H1 (cell line): ENCODE measurements around the gene ERH. TPM values are rescaled to one million over a fixed set of nuclear protein-coding genes. Genes with fewer than 3 reads are reported as not detected.

ENCODE experiments used
- CTCF ChIA-PET: fragments of 300-600 bp; sonication (Branson Sonifier 250); formaldehyde crosslinking; loops from one replicate; lab custom pipeline; 2021; ENCODE audit not compliant: partially characterized antibody; lab: Charles Lee
- POLR2A ChIA-PET: fragments of 300-600 bp; sonication (Branson Sonifier 250); formaldehyde crosslinking; loops from one replicate; lab custom pipeline; 2021; ENCODE audit warnings: inconsistent platforms; ENCODE audit not compliant: partially characterized antibody; lab: Charles Lee
- DNase-seq, 2 experiments: peaks; one replicate each; pipeline versions ENCODE4 v3.0.0 to v3.0.0-alpha.2; 2010 to 2022; ENCODE audit warnings: low spot score in 2 of 2, low read depth in 1 of 2, mixed read lengths in 1 of 2
- FAIRE-seq: peaks from 2 replicates; lab custom pipeline; 2011; peaks lifted over from hg19 to GRCh38; lab: Jason Lieb, UNC
- H2AFZ ChIP-seq: 2 replicates; pipeline ENCODE4 v1.8.1; 2012; ENCODE audit warnings: low read length, inconsistent platforms
- H2AK5ac ChIP-seq: 2 replicates; pipeline ENCODE4 v1.6.1; 2013; ENCODE audit warnings: low read depth, low read length
- H2BK120ac ChIP-seq: replicated peaks from 2 replicates; pipeline ENCODE3; 2013; ENCODE audit warnings: low read depth, low read length, inconsistent platforms
- H2BK12ac ChIP-seq: 2 replicates; pipeline ENCODE4 v1.6.1; 2013; ENCODE audit warnings: low read depth, low read length
- H2BK15ac ChIP-seq: 2 replicates; pipeline ENCODE4 v1.6.1; 2013; ENCODE audit warnings: low read length
- H2BK20ac ChIP-seq: 2 replicates; pipeline ENCODE4 v1.6.1; 2013; ENCODE audit warnings: low read length
- H2BK5ac ChIP-seq: 2 replicates; pipeline ENCODE4 v1.6.1; 2013; ENCODE audit warnings: low read depth, low read length
- H3K14ac ChIP-seq: 2 replicates; pipeline ENCODE4 v1.6.1; 2013; ENCODE audit warnings: inconsistent platforms; ENCODE audit not compliant: insufficient read length
- H3K18ac ChIP-seq: 2 replicates; pipeline ENCODE4 v1.6.1; 2013; ENCODE audit warnings: low read length; ENCODE audit errors: extremely low read depth
- H3K23ac ChIP-seq: 2 replicates; pipeline ENCODE4 v1.6.1; 2013; ENCODE audit warnings: inconsistent platforms; ENCODE audit not compliant: insufficient read length
- H3K23me2 ChIP-seq: 2 replicates; pipeline ENCODE4 v1.6.1; 2013; ENCODE audit warnings: low read depth, low read length
- H3K27ac ChIP-seq: 2 replicates; pipeline ENCODE4 v1.6.1; 2011; ENCODE audit warnings: low read depth, low read length, inconsistent platforms
- H3K27me3 ChIP-seq, 4 experiments: replicated peaks in 1 of 4; 1 replicate in 1 of 4; 2 replicates in 3 of 4; pipeline versions ENCODE4 v1.6.1 to v1.8.1; 2011 to 2013; ENCODE audit warnings: low read length in 3 of 4, mild to moderate bottlenecking in 3 of 4, inconsistent platforms in 2 of 4, mixed read lengths in 2 of 4, moderate library complexity in 1 of 4; ENCODE audit not compliant: control insufficient read depth in 3 of 4, insufficient read depth in 3 of 4; ENCODE audit errors: extremely low read depth in 1 of 4
- H3K36me3 ChIP-seq, 4 experiments: 2 replicates each; pipeline versions ENCODE4 v1.6.1 to v1.8.1; 2011 to 2013; ENCODE audit warnings: mild to moderate bottlenecking in 4 of 4, low read length in 3 of 4, moderate library complexity in 2 of 4, control low read depth in 1 of 4, inconsistent platforms in 1 of 4; ENCODE audit not compliant: insufficient read depth in 4 of 4, control insufficient read depth in 2 of 4
- H3K4ac ChIP-seq: replicated peaks from 2 replicates; pipeline ENCODE3; 2013; ENCODE audit warnings: low read length, low read depth, mixed read lengths, inconsistent platforms; ENCODE audit not compliant: insufficient read length
- H3K4me1 ChIP-seq, 4 experiments: replicated peaks in 1 of 4; 1 replicate in 1 of 4; 2 replicates in 3 of 4; pipeline versions ENCODE4 v1.6.1 to v1.8.1; 2011 to 2013; ENCODE audit warnings: low read length in 3 of 4, inconsistent platforms in 2 of 4, mixed read lengths in 1 of 4; ENCODE audit not compliant: insufficient read depth in 4 of 4, control insufficient read depth in 3 of 4
- H3K4me2 ChIP-seq, 2 experiments: 2 replicates each; pipeline versions ENCODE4 v1.6.1 to v1.8.1; 2011 to 2013; ENCODE audit warnings: low read depth in 2 of 2, low read length in 2 of 2, control low read depth in 1 of 2, inconsistent platforms in 1 of 2, mild to moderate bottlenecking in 1 of 2; ENCODE audit not compliant: insufficient read depth in 1 of 2
- H3K4me3 ChIP-seq, 4 experiments: fragments of 200-600, 300-600 bp in 1 of 4; sonication (generic), shearing (Covaris generic), sonication (Bioruptor Twin) in 1 of 4; 2 replicates each; pipeline versions ENCODE4 v1.5.1 to v1.8.1; 2011 to 2016; ENCODE audit warnings: low read length in 4 of 4, low read depth in 3 of 4, control low read depth in 2 of 4, inconsistent platforms in 2 of 4, mild to moderate bottlenecking in 2 of 4, mixed read lengths in 1 of 4, moderate library complexity in 1 of 4; ENCODE audit not compliant: insufficient read depth in 2 of 4; ENCODE audit errors: extremely low read depth in 1 of 4
- H3K56ac ChIP-seq: replicated peaks from 2 replicates; pipeline ENCODE3; 2013; ENCODE audit warnings: low read depth, mild to moderate bottlenecking, mixed read lengths, low read length, inconsistent platforms; ENCODE audit not compliant: insufficient read length
- H3K79me1 ChIP-seq: 2 replicates; pipeline ENCODE4 v1.6.1; 2013; ENCODE audit warnings: low read depth, low read length, control low read depth
- H3K79me2 ChIP-seq, 2 experiments: 2 replicates each; pipeline versions ENCODE4 v1.6.1 to v1.8.1; 2012 to 2013; ENCODE audit warnings: low read length in 2 of 2, mild to moderate bottlenecking in 2 of 2, inconsistent platforms in 1 of 2; ENCODE audit not compliant: insufficient read depth in 2 of 2, control insufficient read depth in 1 of 2
- H3K9ac ChIP-seq, 4 experiments: replicated peaks in 1 of 4; 1 replicate in 1 of 4; 2 replicates in 3 of 4; pipeline versions ENCODE4 v1.6.1 to v1.8.1; 2011 to 2013; ENCODE audit warnings: low read depth in 3 of 4, low read length in 3 of 4, control low read depth in 2 of 4, mild to moderate bottlenecking in 2 of 4, moderate library complexity in 2 of 4, inconsistent platforms in 1 of 4; ENCODE audit errors: extremely low read depth in 1 of 4
- H3K9me3 ChIP-seq, 2 experiments: 2 replicates each; pipeline versions ENCODE4 v1.6.1 to v1.8.1; 2012 to 2013; ENCODE audit warnings: mild to moderate bottlenecking in 2 of 2, moderate library complexity in 2 of 2, control low read depth in 1 of 2, inconsistent platforms in 1 of 2, low read depth in 1 of 2, low read length in 1 of 2, mixed read lengths in 1 of 2; ENCODE audit not compliant: insufficient read depth in 2 of 2
- H4K20me1 ChIP-seq, 2 experiments: replicated peaks in 1 of 2; 2 replicates each; pipeline versions ENCODE3 to v1.8.1; 2011 to 2013; ENCODE audit warnings: inconsistent platforms in 2 of 2, low read length in 2 of 2, mild to moderate bottlenecking in 1 of 2; ENCODE audit not compliant: insufficient read depth in 2 of 2, control insufficient read depth in 1 of 2
- H4K5ac ChIP-seq: 2 replicates; pipeline ENCODE4 v1.6.1; 2013; ENCODE audit warnings: low read length, low read depth, mixed read lengths, inconsistent platforms; ENCODE audit not compliant: insufficient read length
- H4K8ac ChIP-seq: 2 replicates; pipeline ENCODE4 v1.8.0; 2013; ENCODE audit warnings: mild to moderate bottlenecking, moderate library complexity, low read length, inconsistent platforms; ENCODE audit not compliant: insufficient read depth; ENCODE audit errors: extremely low read depth
- H4K91ac ChIP-seq: replicated peaks from 2 replicates; pipeline ENCODE3; 2013; ENCODE audit warnings: low read length, mixed read lengths, inconsistent platforms; ENCODE audit not compliant: insufficient read length
- CBX5 ChIP-seq: fragments of 300-800, 300-1000 bp; sonication (generic); IDR thresholded peaks from 2 replicates; pipeline ENCODE4 v1.7.1; 2016; ENCODE audit warnings: antibody characterized with exemption, low read length, low read depth
- CREB1 ChIP-seq: IDR thresholded peaks from 2 replicates; pipeline ENCODE4 v1.6.1; 2012; ENCODE audit warnings: inconsistent platforms
- EP300 ChIP-seq, 2 experiments: IDR thresholded peaks; 1 replicate in 1 of 2; 2 replicates in 1 of 2; pipeline ENCODE4 v1.6.1; 2011 to 2012; ENCODE audit warnings: low read depth in 2 of 2, low read length in 2 of 2, mild to moderate bottlenecking in 2 of 2, borderline replicate concordance in 1 of 2, inconsistent platforms in 1 of 2, moderate library complexity in 1 of 2
- FOSL1 ChIP-seq: IDR thresholded peaks from 2 replicates; pipeline ENCODE4 v1.6.1; 2011; ENCODE audit warnings: mild to moderate bottlenecking, low read depth, low read length, moderate library complexity; ENCODE audit not compliant: insufficient read depth
- GTF2F1 ChIP-seq: IDR thresholded peaks from 2 replicates; pipeline ENCODE4 v1.6.1; 2012; ENCODE audit warnings: low read depth, low read length, improper control_type of control experiment, borderline replicate concordance
- HDAC2 ChIP-seq, 2 experiments: fragments of 300-600 bp in 1 of 2; sonication (generic) in 1 of 2; IDR thresholded peaks; 2 replicates each; pipeline ENCODE4 v1.6.1; 2011 to 2012; ENCODE audit warnings: low read depth in 2 of 2, low read length in 2 of 2, mild to moderate bottlenecking in 2 of 2, moderate library complexity in 2 of 2, borderline replicate concordance in 1 of 2, inconsistent platforms in 1 of 2
- HDAC6 ChIP-seq: IDR thresholded peaks from one replicate; pipeline ENCODE4 v1.7.1; 2012; ENCODE audit warnings: low read depth, mild to moderate bottlenecking, inconsistent platforms, low read length, moderate library complexity
- JUN ChIP-seq: IDR thresholded peaks from 2 replicates; pipeline ENCODE4 v1.6.1; 2011; ENCODE audit warnings: low read depth, mild to moderate bottlenecking, improper control_type of control experiment, low read length
- PHF8 ChIP-seq: fragments of 200-600 bp; sonication (generic); conservative IDR thresholded peaks from 2 replicates; pipeline ENCODE4 v1.7.1; 2012; ENCODE audit warnings: low read depth, mild to moderate bottlenecking, inconsistent platforms, low read length, moderate library complexity
- RXRA ChIP-seq: IDR thresholded peaks from 2 replicates; pipeline ENCODE4 v1.6.1; 2011; ENCODE audit warnings: low read depth, mild to moderate bottlenecking, low read length, moderate library complexity; ENCODE audit not compliant: insufficient read depth
- SIN3A ChIP-seq, 2 experiments: IDR thresholded peaks in 1 of 2; conservative IDR thresholded peaks in 1 of 2; 2 replicates each; pipeline ENCODE4 v1.6.1; 2011 to 2012; ENCODE audit warnings: low read length in 2 of 2, improper control_type of control experiment in 1 of 2, low read depth in 1 of 2, mild to moderate bottlenecking in 1 of 2
- SP1 ChIP-seq: IDR thresholded peaks from 2 replicates; pipeline ENCODE4 v1.6.1; 2011; ENCODE audit warnings: low read depth, low read length
- SUZ12 ChIP-seq: fragments of 200-600 bp; sonication (generic); IDR thresholded peaks from 2 replicates; pipeline ENCODE4 v1.6.1; 2012; ENCODE audit warnings: mild to moderate bottlenecking, inconsistent platforms, low read length, moderate library complexity, mixed read lengths
- TEAD4 ChIP-seq: IDR thresholded peaks from 2 replicates; pipeline ENCODE4 v1.6.1; 2012; ENCODE audit warnings: low read depth, low read length, inconsistent platforms, mixed read lengths
- ZNF274 ChIP-seq: IDR thresholded peaks from 2 replicates; pipeline ENCODE4 v1.7.0; 2012; ENCODE audit warnings: low read length, borderline replicate concordance; ENCODE audit errors: extremely low read depth
- WGBS, 2 experiments: shearing (Covaris generic) in 1 of 2; methylation state at CpG; one replicate each; pipeline versions ENCODE4 v1.1.6 to v1.1.7; 2013 to 2015; ENCODE audit warnings: low lambda C conversion rate in 2 of 2, mixed read lengths in 2 of 2, inconsistent platforms in 1 of 2, low coverage in 1 of 2, missing lambda C conversion rate in 1 of 2; ENCODE audit not compliant: insufficient replicate concordance in 2 of 2, insufficient coverage in 1 of 2, insufficient read length in 1 of 2; ENCODE audit errors: extremely low coverage in 1 of 2, missing lambda C conversion rate in 1 of 2; 5-methylcytosine and 5-hydroxymethylcytosine counted together
- polyA plus RNA-seq, 7 experiments: library from polyadenylated mRNA; depleted of rRNA in 3 of 7; stranded (reverse) in 5 of 7; unstranded in 2 of 7; fragments of >200 nt in 5 of 7; fragments of 200-250 nt in 2 of 7; gene quantifications; 1 replicate in 5 of 7; 2 replicates in 1 of 7; 4 replicates in 1 of 7; pipeline versions ENCODE4 v1.2.1 to v1.2.3, GENCODE V29; 2011 to 2013; ENCODE audit warnings: missing spikeins in 2 of 7, mixed read lengths in 2 of 7
- total RNA-seq: library from RNA; stranded (reverse); fragmentation: NEBNext Ultra II Directional; extraction: Animal tissue kit (Norgen Biotek cat#: 25700); gene quantifications from 2 replicates; pipeline ENCODE4 v1.2.1, GENCODE V29; 2021

Gene ERH
- total and polyA plus RNA-seq, 2 of the 8 experiments (the other 6 are each of a cell fraction or from before 2014, with no cell fraction given): 329 to 454 TPM

- Histone ChIP-seq H2BK5ac (no peak overlapping the region), H4K91ac (no peak overlapping the region), H2BK12ac (no peak overlapping the region), H3K9me3 (no peaks in the 10 kb centered on the region), H3K4ac (no peak overlapping the region), H3K23ac (no peak overlapping the region), H2BK120ac (no peak overlapping the region), H2AK5ac (no peak overlapping the region), H3K9ac (no peak overlapping the region), H4K5ac (no peak overlapping the region), H3K14ac (no peak overlapping the region), H4K8ac (no peak overlapping the region), H3K36me3 (no peaks in the 10 kb centered on the region), H3K23me2 (no peaks in the 10 kb centered on the region), H3K4me2 (no peak overlapping the region), H3K4me1 (no peaks in the 10 kb centered on the region), H2AFZ (no peak overlapping the region), H3K4me3 (no peak overlapping the region), H3K18ac (no peak overlapping the region), H3K27me3 (no peaks in the 10 kb centered on the region), H2BK15ac (no peak overlapping the region), H3K79me2 (peaks cover 0 to 14% of the 10 kb centered on the region in 2 experiments; a peak in 2 of 4 replicates), H2BK20ac (no peak overlapping the region), H3K56ac (no peak overlapping the region), H4K20me1 (no peaks in the 10 kb centered on the region), H3K27ac (no peak overlapping the region), H3K79me1 (peaks cover 3% of the 10 kb centered on the region; the same call in 1 of the 2 replicates)
- FAIRE-seq (no peak), DNase-seq (no peak)
- CTCF ChIA-PET: no interaction called here
- 88% methylated on average over 2 of the region's 2 CpGs; no CpG with 5 or more reads in 1 of the 2 experiments for WGBS, 2 experiments
- POLR2A ChIA-PET: no interaction called here
- TF ChIP-seq HDAC6: no peak
- no peak for TF ChIP-seq CREB1
- no peak for TF ChIP-seq HDAC2 (IDR thresholded peaks at IDR 0.05; ENCODE audit: borderline replicate concordance in 1 of 2, low read depth in 2 of 2, low read length in 2 of 2)
- TF ChIP-seq GTF2F1: no peak
- no peak for TF ChIP-seq EP300 (IDR thresholded peaks at IDR 0.05; ENCODE audit: borderline replicate concordance in 1 of 2, low read depth in 2 of 2, low read length in 2 of 2)
- TF ChIP-seq FOSL1: no peak
- TF ChIP-seq CBX5: no peak
- no peak for TF ChIP-seq ZNF274
- no peak for TF ChIP-seq SUZ12
- no peak for TF ChIP-seq TEAD4
- TF ChIP-seq PHF8: no peak
- TF ChIP-seq RXRA: no peak
- no peak for TF ChIP-seq SIN3A (conservative IDR thresholded peaks at IDR 0.05 in 1 of 2, IDR thresholded peaks at IDR 0.05 in 1 of 2; ENCODE audit: low read depth in 1 of 2, low read length in 2 of 2)
- no peak for TF ChIP-seq JUN
- TF ChIP-seq SP1: no peak
Observed at GRCh38 chr14:69432364-69432763, 34.3 kb upstream of the ERH start.
